SH-SY5Y (cell line): ENCODE results near the gene PDE11A.

Source experiments
- GATA2 ChIP-seq: IDR thresholded peaks from 2 replicates; pipeline ENCODE4 v1.6.1; 2011; ENCODE audit warnings: mild to moderate bottlenecking, low read depth, low read length
- GATA3 ChIP-seq: IDR thresholded peaks from 2 replicates; pipeline ENCODE4 v1.6.1; 2011; ENCODE audit warnings: low read depth, mild to moderate bottlenecking, low read length, moderate library complexity

DNA sequence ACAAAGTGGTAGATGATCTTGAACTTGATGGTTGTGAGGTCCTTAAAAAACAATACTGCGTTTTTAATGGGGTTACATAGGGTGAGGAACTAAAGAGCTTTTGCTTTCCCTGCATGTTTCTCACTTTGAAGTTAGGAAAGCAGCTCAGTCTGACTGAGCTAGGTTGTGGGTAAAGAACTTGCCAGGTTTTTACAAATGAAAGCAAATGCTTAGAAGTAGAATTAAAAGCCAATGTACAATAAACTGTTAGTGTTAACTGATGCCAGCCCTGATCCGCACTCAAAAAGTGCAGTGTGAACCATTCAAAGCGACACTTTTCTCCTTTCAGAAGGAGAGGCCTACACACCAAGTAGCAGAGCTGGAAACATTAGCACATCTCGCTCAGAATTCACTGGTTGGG, 409.7 kb downstream of the PDE11A start:
- TF ChIP-seq GATA2: no peak
- no peak for TF ChIP-seq GATA3
